ENCODE data around the gene PIGK. TPM values are rescaled to one million over a fixed set of nuclear protein-coding genes. Genes with fewer than 3 reads are reported as not detected.

PIGK gene
- 10 to 100 TPM; 20.3 to 53.9 (median 23.8) TPM for polyA plus RNA-seq (ENCODE audit: low read depth in 6 of 6)

GRCh38 chr1:77219166-77219887 is at the start of gene PIGK:
Gene PIGK (minus strand): TSS chr1:77219430. CDS start chr1:77219402, 28 bp downstream.
- no peaks in the 10 kb centered on the region for H3K27me3 Mint-ChIP-seq
- H3K27ac Mint-ChIP-seq, result peak within 1 kb of the TSS; percentile 88 to 95 (median 92)
- no peaks in the 10 kb centered on the region for H3K9me3 Mint-ChIP-seq
- peaks cover 17 to 33% (median 21%) of the 10 kb centered on the region in 3 donors for H3K4me1 Mint-ChIP-seq
- H3K36me3 Mint-ChIP-seq, result no peaks in the 10 kb centered on the region
- DNase-seq, result peak; percentile 82
- peak; percentile 93 to 95 for ATAC-seq (ENCODE audit: low read depth in 2 of 2)
- peak within 1 kb of the TSS; percentile 89 to 99 (median 96) for H3K4me3 Mint-ChIP-seq

- no peaks in the 10 kb centered on the region for H3K36me3 Mint-ChIP-seq
- no peak for ATAC-seq (ENCODE audit: low read depth in 2 of 2)
- H3K27me3 Mint-ChIP-seq, result peaks cover 9 to 12% (median 9%) of the 10 kb centered on the region in 3 donors
- H3K4me1 Mint-ChIP-seq, result no peaks in the 10 kb centered on the region
- DNase-seq, result no peak
- H3K27ac Mint-ChIP-seq, result no peak overlapping the region
- H3K9me3 Mint-ChIP-seq, result no peaks in the 10 kb centered on the region
- H3K4me3 Mint-ChIP-seq, result no peak overlapping the region
Measured at GRCh38 chr1:77267035-77267434, 47.8 kb upstream of the PIGK start.

GRCh38 chr1:77265180-77265579 is 46.0 kb upstream of the PIGK start:
- H3K36me3 Mint-ChIP-seq, result no peaks in the 10 kb centered on the region

GRCh38 chr1:77263708-77264107 is 44.5 kb upstream of the PIGK start:
- Mint-ChIP-seq H3K27me3 (peaks cover 5 to 9% (median 7%) of the 10 kb centered on the region in 3 donors), H3K9me3 (no peaks in the 10 kb centered on the region), H3K36me3 (no peaks in the 10 kb centered on the region), H3K4me1 (no peaks in the 10 kb centered on the region), H3K4me3 (no peak overlapping the region), H3K27ac (no peak overlapping the region)
- DNase-seq, result no peak
- no peak for ATAC-seq (ENCODE audit: low read depth in 2 of 2)

More at GRCh38 chr1:77265180-77265579, 46.0 kb upstream of the PIGK start:
- no peak for ATAC-seq (ENCODE audit: low read depth in 2 of 2)
- DNase-seq, result no peak
- Mint-ChIP-seq H3K27me3 (peaks cover 5 to 9% (median 7%) of the 10 kb centered on the region in 3 donors), H3K4me1 (no peaks in the 10 kb centered on the region), H3K4me3 (no peak overlapping the region), H3K9me3 (no peaks in the 10 kb centered on the region), H3K27ac (no peak overlapping the region)

GRCh38 chr1:77253211-77253610 is 34.0 kb upstream of the PIGK start:
- peaks cover 4 to 34% of the 10 kb centered on the region in 2 donors for H3K36me3 Mint-ChIP-seq
- peaks cover 20 to 85% (median 53%) of the 10 kb centered on the region in 7 donors for H3K9me3 Mint-ChIP-seq

GRCh38 chr1:77250126-77250525 is 30.9 kb upstream of the PIGK start:
- ATAC-seq (ENCODE audit: low read depth in 2 of 2) (no peak), DNase-seq (no peak)
- no peak overlapping the region for H3K27ac Mint-ChIP-seq
- peaks cover 18 to 92% (median 48%) of the 10 kb centered on the region in 7 donors for H3K9me3 Mint-ChIP-seq
- no peak overlapping the region for H3K4me3 Mint-ChIP-seq
- peaks cover 0 to 10% (median 0%) of the 10 kb centered on the region in 3 donors for H3K4me1 Mint-ChIP-seq
- no peaks in the 10 kb centered on the region for H3K27me3 Mint-ChIP-seq
- peaks cover 9 to 41% of the 10 kb centered on the region in 2 donors for H3K36me3 Mint-ChIP-seq

More at GRCh38 chr1:77253211-77253610, 34.0 kb upstream of the PIGK start:
- Mint-ChIP-seq H3K27ac (no peak overlapping the region), H3K4me1 (peaks cover 0 to 10% (median 0%) of the 10 kb centered on the region in 3 donors), H3K27me3 (no peaks in the 10 kb centered on the region), H3K4me3 (no peak overlapping the region)
- no peak for DNase-seq
- no peak for ATAC-seq (ENCODE audit: low read depth in 2 of 2)

GRCh38 chr1:77245830-77246229 is 26.6 kb upstream of the PIGK start:
- peaks cover 12 to 52% (median 35%) of the 10 kb centered on the region in 7 donors for H3K9me3 Mint-ChIP-seq
- H3K4me3 Mint-ChIP-seq, result no peak overlapping the region
- no peak for DNase-seq
- H3K36me3 Mint-ChIP-seq, result peaks cover 9 to 30% of the 10 kb centered on the region in 2 donors
- H3K27me3 Mint-ChIP-seq, result no peaks in the 10 kb centered on the region
- ATAC-seq (ENCODE audit: low read depth in 2 of 2), result no peak
- H3K27ac Mint-ChIP-seq, result peak overlapping the region in 1 of 6 donors; percentile 28
- peaks cover 0 to 10% (median 0%) of the 10 kb centered on the region in 3 donors for H3K4me1 Mint-ChIP-seq

GRCh38 chr1:77239311-77239710 is 20.1 kb upstream of the PIGK start:
- peak overlapping the region in 2 of 6 donors; percentile 15 to 52 for H3K27ac Mint-ChIP-seq
- peaks cover 0 to 10% (median 5%) of the 10 kb centered on the region in 7 donors for H3K9me3 Mint-ChIP-seq
- peaks cover 0 to 5% (median 0%) of the 10 kb centered on the region in 3 donors for H3K4me1 Mint-ChIP-seq
- no peak for DNase-seq
- H3K36me3 Mint-ChIP-seq, result peaks cover 0 to 8% of the 10 kb centered on the region in 2 donors
- no peak for ATAC-seq (ENCODE audit: low read depth in 2 of 2)
- no peak overlapping the region for H3K4me3 Mint-ChIP-seq
- peaks cover 0 to 5% (median 0%) of the 10 kb centered on the region in 3 donors for H3K27me3 Mint-ChIP-seq

- peaks cover 0 to 7% of the 10 kb centered on the region in 2 donors for H3K36me3 Mint-ChIP-seq
- DNase-seq, result no peak
- H3K4me1 Mint-ChIP-seq, result peaks cover 0 to 5% (median 0%) of the 10 kb centered on the region in 3 donors
- peaks cover 0 to 5% (median 0%) of the 10 kb centered on the region in 3 donors for H3K27me3 Mint-ChIP-seq
- H3K4me3 Mint-ChIP-seq, result no peak overlapping the region
- H3K27ac Mint-ChIP-seq, result peak overlapping the region in 1 of 6 donors; percentile 54
- no peak for ATAC-seq (ENCODE audit: low read depth in 2 of 2)
- peaks cover 0 to 12% (median 5%) of the 10 kb centered on the region in 7 donors for H3K9me3 Mint-ChIP-seq
Measured at GRCh38 chr1:77238462-77238861, 19.2 kb upstream of the PIGK start.

GRCh38 chr1:77234943-77235342 is 15.7 kb upstream of the PIGK start:
- no peak for ATAC-seq (ENCODE audit: low read depth in 2 of 2)
- no peak overlapping the region for H3K4me3 Mint-ChIP-seq
- peaks cover 0 to 24% (median 10%) of the 10 kb centered on the region in 7 donors for H3K9me3 Mint-ChIP-seq
- peaks cover 0 to 9% of the 10 kb centered on the region in 2 donors for H3K36me3 Mint-ChIP-seq
- H3K27ac Mint-ChIP-seq, result no peak overlapping the region
- peaks cover 0 to 5% (median 5%) of the 10 kb centered on the region in 3 donors for H3K27me3 Mint-ChIP-seq
- peaks cover 0 to 5% (median 0%) of the 10 kb centered on the region in 3 donors for H3K4me1 Mint-ChIP-seq
- no peak for DNase-seq

- Mint-ChIP-seq H3K9me3 (peaks cover 0 to 24% (median 10%) of the 10 kb centered on the region in 7 donors), H3K4me3 (no peak overlapping the region), H3K27me3 (peaks cover 0 to 5% (median 0%) of the 10 kb centered on the region in 3 donors), H3K36me3 (peaks cover 0 to 9% of the 10 kb centered on the region in 2 donors), H3K4me1 (peaks cover 0 to 5% (median 0%) of the 10 kb centered on the region in 3 donors), H3K27ac (no peak overlapping the region)
- no peak for ATAC-seq (ENCODE audit: low read depth in 2 of 2)
- DNase-seq, result no peak
Measured at GRCh38 chr1:77234096-77234495, 14.9 kb upstream of the PIGK start.

- no peak overlapping the region for H3K4me3 Mint-ChIP-seq
- H3K36me3 Mint-ChIP-seq, result peaks cover 0 to 9% of the 10 kb centered on the region in 2 donors
- peaks cover 0 to 24% (median 10%) of the 10 kb centered on the region in 7 donors for H3K9me3 Mint-ChIP-seq
- no peaks in the 10 kb centered on the region for H3K4me1 Mint-ChIP-seq
- peaks cover 0 to 5% (median 0%) of the 10 kb centered on the region in 3 donors for H3K27me3 Mint-ChIP-seq
- H3K27ac Mint-ChIP-seq, result no peak overlapping the region
- ATAC-seq (ENCODE audit: low read depth in 2 of 2) (no peak), DNase-seq (no peak)
Measured at GRCh38 chr1:77232829-77233228, 13.6 kb upstream of the PIGK start.

GRCh38 chr1:77230051-77230450 is 10.8 kb upstream of the PIGK start:
- H3K36me3 Mint-ChIP-seq, result peaks cover 0 to 9% of the 10 kb centered on the region in 2 donors
- ATAC-seq (ENCODE audit: low read depth in 2 of 2) (no peak), DNase-seq (no peak)
- no peaks in the 10 kb centered on the region for H3K4me1 Mint-ChIP-seq
- H3K27me3 Mint-ChIP-seq, result peaks cover 0 to 5% (median 0%) of the 10 kb centered on the region in 3 donors
- H3K4me3 Mint-ChIP-seq, result no peak overlapping the region
- no peak overlapping the region for H3K27ac Mint-ChIP-seq
- peaks cover 0 to 17% (median 9%) of the 10 kb centered on the region in 7 donors for H3K9me3 Mint-ChIP-seq

GRCh38 chr1:77228836-77229235 is 9.6 kb upstream of the PIGK start:
- no peaks in the 10 kb centered on the region for H3K4me1 Mint-ChIP-seq
- no peak overlapping the region for H3K4me3 Mint-ChIP-seq
- H3K27ac Mint-ChIP-seq, result no peak overlapping the region
- ATAC-seq (ENCODE audit: low read depth in 2 of 2) (no peak), DNase-seq (no peak)
- peaks cover 0 to 5% (median 0%) of the 10 kb centered on the region in 3 donors for H3K27me3 Mint-ChIP-seq
- peaks cover 0 to 9% of the 10 kb centered on the region in 2 donors for H3K36me3 Mint-ChIP-seq
- H3K9me3 Mint-ChIP-seq, result peaks cover 0 to 16% (median 9%) of the 10 kb centered on the region in 7 donors
